Muscle layer of duodenum (tissue), 2 donors: ENCODE results near the gene TEKT4.
"Not testable (repeated sequence)": the region's sequence is repeated elsewhere in the genome, so short reads cannot be mapped to it uniquely, and the experiment has no call there.

Experiments
- H3K27ac ChIP-seq: one replicate; pipeline ENCODE4 v1.7.0; 2013; ENCODE audit warnings: mild to moderate bottlenecking, low read length
- H3K27me3 ChIP-seq: one replicate; pipeline ENCODE4 v1.7.0; 2013; ENCODE audit warnings: low read depth, mild to moderate bottlenecking, control low read depth, low read length
- H3K36me3 ChIP-seq, 2 donors: one replicate each; pipeline ENCODE4 v1.7.0; 2013; ENCODE audit warnings: low read length in 2 of 2, control low read depth in 1 of 2, mild to moderate bottlenecking in 1 of 2; ENCODE audit not compliant: insufficient read depth in 2 of 2, control insufficient read depth in 1 of 2
- H3K4me1 ChIP-seq, 2 donors: one replicate each; pipeline ENCODE4 v1.7.0; 2013; ENCODE audit warnings: low read length in 2 of 2, mild to moderate bottlenecking in 2 of 2, control low read depth in 1 of 2, moderate library complexity in 1 of 2; ENCODE audit not compliant: insufficient read depth in 2 of 2, control insufficient read depth in 1 of 2
- H3K4me3 ChIP-seq, 2 donors: one replicate each; pipeline ENCODE4 v1.7.0; 2013; ENCODE audit warnings: low read length in 2 of 2, low read depth in 1 of 2, mild to moderate bottlenecking in 1 of 2
- H3K9me3 ChIP-seq, 2 donors: one replicate each; pipeline ENCODE4 v1.7.0; 2013; ENCODE audit warnings: low read length in 2 of 2, control low read depth in 1 of 2, mild to moderate bottlenecking in 1 of 2; ENCODE audit not compliant: control insufficient read depth in 1 of 2
- donor health status: healthy.

Gene TEKT4

GRCh38 chr2:94879314-94879981 is 8.2 kb downstream of the TEKT4 start:
- Histone ChIP-seq H3K4me1 (no peaks in the 10 kb centered on the region), H3K4me3 (no peak overlapping the region), H3K36me3 (no peaks in the 10 kb centered on the region), H3K9me3 (no peaks in the 10 kb centered on the region), H3K27me3 (no peaks in the 10 kb centered on the region), H3K27ac (no peak overlapping the region)

GRCh38 chr2:94879982-94880377 is 8.8 kb downstream of the TEKT4 start:
- Histone ChIP-seq H3K9me3 (no peaks in the 10 kb centered on the region), H3K36me3 (no peaks in the 10 kb centered on the region), H3K4me1 (no peaks in the 10 kb centered on the region), H3K4me3 (no peak overlapping the region), H3K27me3 (no peaks in the 10 kb centered on the region), H3K27ac (no peak overlapping the region)

- Histone ChIP-seq H3K4me1 (no peaks in the 10 kb centered on the region), H3K27ac (no peak overlapping the region), H3K36me3 (no peaks in the 10 kb centered on the region), H3K4me3 (no peak overlapping the region), H3K27me3 (no peaks in the 10 kb centered on the region), H3K9me3 (no peaks in the 10 kb centered on the region)
Observed at GRCh38 chr2:94880507-94880906, 9.3 kb downstream of the TEKT4 start.

- H3K4me3 ChIP-seq, result no peak overlapping the region
- H3K9me3 ChIP-seq, result no peaks in the 10 kb centered on the region
- no peaks in the 10 kb centered on the region for H3K27me3 ChIP-seq
- H3K4me1 ChIP-seq, result no peaks in the 10 kb centered on the region
- H3K36me3 ChIP-seq, result no peaks in the 10 kb centered on the region
- H3K27ac ChIP-seq, result no peak overlapping the region
Observed at GRCh38 chr2:94881070-94881469, 9.8 kb downstream of the TEKT4 start.

- H3K27me3 ChIP-seq, result no peaks in the 10 kb centered on the region
- no peaks in the 10 kb centered on the region for H3K9me3 ChIP-seq
- H3K4me3 ChIP-seq, result no peak overlapping the region
- no peaks in the 10 kb centered on the region for H3K4me1 ChIP-seq
- H3K36me3 ChIP-seq, result no peaks in the 10 kb centered on the region
- no peak overlapping the region for H3K27ac ChIP-seq
Observed at GRCh38 chr2:94890234-94890633, 19.0 kb downstream of the TEKT4 start.

GRCh38 chr2:94895273-94895672 is 24.0 kb downstream of the TEKT4 start:
- H3K9me3 ChIP-seq, H3K36me3 ChIP-seq, H3K27me3 ChIP-seq, H3K4me3 ChIP-seq, H3K4me1 ChIP-seq, H3K27ac ChIP-seq: not testable (repeated sequence)

GRCh38 chr2:94906976-94907375 is 35.7 kb downstream of the TEKT4 start:
- not testable (repeated sequence) for H3K27ac ChIP-seq, H3K9me3 ChIP-seq, H3K36me3 ChIP-seq, H3K4me1 ChIP-seq, H3K27me3 ChIP-seq, H3K4me3 ChIP-seq

- no peak overlapping the region for H3K4me3 ChIP-seq
- H3K4me1 ChIP-seq, result no peaks in the 10 kb centered on the region
- H3K27ac ChIP-seq, result no peak overlapping the region
- H3K27me3 ChIP-seq, result no peaks in the 10 kb centered on the region
- H3K36me3 ChIP-seq, result no peaks in the 10 kb centered on the region
- H3K9me3 ChIP-seq, result no peaks in the 10 kb centered on the region
Observed at GRCh38 chr2:94923196-94923595, 52.0 kb downstream of the TEKT4 start.

GRCh38 chr2:94924999-94925398 is 53.8 kb downstream of the TEKT4 start:
- H3K4me1 ChIP-seq, H3K27ac ChIP-seq, H3K9me3 ChIP-seq, H3K36me3 ChIP-seq, H3K27me3 ChIP-seq, H3K4me3 ChIP-seq: not testable (repeated sequence)
